ENCODE data around the gene TWNK.
A peak's percentile ranks its signal among the peaks of the same experiment; 100 is the strongest.

The TWNK gene

GRCh38 chr10:101013365-101013825 is 26.1 kb downstream of the TWNK start:
- no peak for DNase-seq

DNA sequence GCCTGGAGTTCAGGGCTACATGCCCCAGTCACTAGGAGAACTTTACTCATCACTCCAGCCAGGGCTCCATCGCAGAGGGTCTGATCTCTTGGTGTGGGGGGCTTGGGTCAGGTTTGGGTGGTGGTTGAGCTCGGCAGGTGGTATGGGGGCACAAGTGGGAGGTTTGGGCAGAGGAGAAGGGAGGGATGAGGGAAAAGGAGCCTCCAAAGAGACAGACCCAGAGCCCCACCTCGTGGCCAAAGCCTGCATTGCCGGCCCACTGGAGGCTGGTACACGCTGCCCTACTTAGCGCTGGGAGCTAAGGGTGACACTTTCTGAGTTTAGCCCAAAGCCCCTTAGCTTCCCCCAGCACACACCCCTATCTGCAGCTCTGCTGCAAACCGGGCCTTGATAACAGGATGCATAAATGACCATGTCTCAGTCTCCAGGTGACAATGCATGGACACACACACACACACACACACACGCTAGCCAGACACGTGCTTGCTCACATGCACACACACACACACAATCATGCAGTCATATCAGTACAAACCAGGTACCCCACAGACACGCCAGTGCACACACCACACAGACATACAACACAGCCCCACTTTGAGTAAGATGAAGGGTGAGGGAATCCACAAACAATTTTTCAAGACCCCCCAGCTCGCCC is 27.0 kb downstream of the TWNK start:
- DNase-seq, result no peak

DNA sequence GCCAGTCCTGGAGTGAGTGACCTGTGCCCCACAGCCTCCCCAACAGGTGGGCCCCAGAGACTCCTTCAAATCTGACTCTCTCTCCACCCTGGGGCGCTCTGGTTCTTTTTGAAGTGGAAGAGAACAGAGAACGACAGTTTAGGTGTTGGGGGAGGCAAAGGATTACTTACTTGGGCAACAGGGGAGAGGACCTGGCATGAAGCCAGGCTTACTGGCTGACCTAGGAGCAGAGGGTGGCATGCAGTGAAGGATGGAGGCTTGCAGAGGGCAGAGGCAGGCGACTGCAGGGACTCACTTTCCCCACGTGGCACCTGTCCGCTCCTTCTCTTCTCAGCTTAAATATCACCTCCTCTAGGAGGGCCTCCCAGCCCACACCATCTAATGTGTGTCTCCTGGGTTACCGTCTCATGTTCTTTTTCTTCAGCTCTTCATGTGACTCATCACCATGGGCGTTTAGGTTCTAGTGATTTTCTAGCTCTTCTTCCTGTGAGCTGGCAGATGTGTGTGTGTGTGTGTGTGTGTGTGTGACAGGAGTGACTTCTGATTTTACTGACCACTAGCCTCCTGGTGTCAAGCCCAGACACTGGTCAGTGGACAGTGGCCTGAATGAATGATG is 27.7 kb downstream of the TWNK start:
- no peak for DNase-seq

DNA sequence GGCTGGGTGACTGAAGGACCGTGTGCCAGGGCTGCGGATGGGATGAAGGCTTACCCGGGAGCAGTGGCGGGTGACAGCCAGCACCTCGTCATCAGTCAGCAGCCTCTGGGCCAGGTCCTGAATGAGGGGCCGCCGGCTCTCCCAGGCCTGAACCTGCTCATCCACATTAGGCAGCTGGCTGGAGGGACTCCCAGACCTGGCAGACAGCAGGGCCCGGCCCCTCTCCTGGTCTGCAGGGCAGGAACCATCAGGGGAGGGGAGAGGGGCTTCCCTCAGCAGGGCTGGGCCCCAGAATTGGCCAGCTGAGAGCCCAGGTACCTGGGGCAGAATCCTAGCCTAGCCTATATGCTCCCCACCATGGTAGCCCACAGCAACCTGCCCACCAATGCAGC is 28.2 kb downstream of the TWNK start:
- no peak for DNase-seq

DNA sequence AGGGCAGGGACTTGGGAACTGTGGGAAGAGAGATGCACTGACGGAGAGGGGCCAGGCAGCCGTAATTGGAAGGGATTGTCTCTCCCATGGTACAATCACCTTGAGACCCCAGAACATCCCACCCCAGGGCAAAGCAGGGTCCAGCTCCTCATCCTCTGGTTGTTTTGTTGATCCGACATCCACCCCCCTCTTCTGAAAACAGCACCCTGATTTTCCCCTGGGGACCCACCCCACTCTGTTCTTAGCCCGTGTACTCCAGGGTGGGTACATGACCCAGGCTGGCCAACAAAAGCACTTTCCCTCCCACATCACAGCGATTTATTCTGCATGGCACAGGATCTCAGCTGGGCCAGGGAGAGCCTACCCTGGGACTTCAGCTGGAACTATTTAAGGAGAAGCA is 29.5 kb downstream of the TWNK start:
- DNase-seq, result no peak

- DNase-seq, result no peak
These were observed 30.8 kb downstream of the TWNK start for GRCh38 chr10:101018118-101018599.

DNA sequence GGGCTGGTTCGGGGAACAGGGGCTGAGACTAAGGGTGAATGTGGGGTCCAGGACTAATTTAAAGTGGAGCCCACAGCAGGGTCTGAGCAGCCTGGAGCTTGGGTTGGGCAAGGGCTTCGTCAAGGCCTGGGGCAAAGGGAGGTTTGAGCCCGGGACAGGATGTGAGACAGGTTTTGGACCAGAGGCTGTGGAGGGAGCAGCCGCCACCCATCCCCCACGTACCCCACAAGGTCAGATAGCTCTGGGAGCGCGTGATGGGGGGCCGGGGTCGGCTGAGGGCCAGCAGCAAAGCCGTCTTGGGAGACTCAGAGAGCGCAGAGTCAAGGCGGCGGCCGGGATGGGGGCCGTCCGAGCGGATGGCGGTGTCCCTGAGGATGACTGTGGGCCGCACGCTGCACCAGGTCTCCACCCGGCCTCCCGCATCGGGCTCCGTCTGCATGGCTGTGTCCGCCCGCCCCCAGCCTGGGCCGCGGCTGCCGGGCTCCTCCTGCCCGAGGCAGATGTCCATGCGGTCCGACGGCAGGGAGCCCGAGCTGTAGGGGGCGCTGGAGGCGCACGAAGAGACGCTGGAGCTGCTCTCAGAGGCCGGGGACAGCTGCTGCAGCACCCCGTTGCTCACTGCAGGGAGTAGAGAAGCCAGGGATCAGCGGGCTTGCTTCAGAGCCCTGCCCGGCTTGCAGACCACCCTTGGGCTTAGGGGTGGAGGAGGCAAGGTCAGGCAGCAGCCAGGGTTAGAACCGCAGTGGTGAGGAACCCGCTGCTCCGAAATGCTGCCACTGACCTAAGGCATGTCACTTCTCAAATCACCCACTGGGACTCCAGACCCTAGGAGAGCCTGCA is 31.5 kb downstream of the TWNK start:
- no peak for DNase-seq

DNA sequence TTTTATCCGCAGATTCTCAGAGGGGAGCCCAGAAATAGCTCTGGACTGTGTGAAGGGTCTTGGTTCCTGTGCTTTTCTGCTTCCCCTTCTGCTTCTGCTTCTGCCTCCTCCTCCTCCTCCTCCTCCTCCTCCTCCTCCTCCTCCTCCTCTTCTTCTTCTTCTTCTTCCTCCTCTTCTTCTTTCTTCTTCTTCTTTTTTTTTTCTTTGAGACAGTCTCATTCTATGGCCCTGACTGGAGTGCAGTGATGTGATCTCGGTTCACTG is 32.0 kb downstream of the TWNK start:
- DNase-seq, result no peak

- no peak for DNase-seq
These were observed 33.2 kb downstream of the TWNK start for GRCh38 chr10:101020427-101021075.

DNA sequence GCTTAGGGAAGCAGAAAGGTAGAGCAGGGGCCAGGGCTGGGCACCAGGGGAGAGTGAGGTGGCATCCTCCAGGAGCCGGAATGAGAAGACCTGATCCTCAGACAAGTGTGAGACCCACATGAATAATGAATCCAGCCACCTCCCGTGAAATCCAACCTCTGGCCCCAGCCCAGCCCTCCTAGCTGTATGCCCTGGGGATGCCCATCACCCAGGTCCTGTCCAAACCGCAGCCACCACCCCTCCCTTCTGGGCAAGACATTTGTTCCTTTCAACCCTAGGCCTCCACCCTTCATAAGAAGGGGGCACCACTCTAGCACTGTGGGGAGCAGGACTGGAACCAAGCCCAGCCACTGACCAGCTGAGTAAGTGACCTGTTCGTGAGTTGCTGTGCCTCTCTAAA is 33.9 kb downstream of the TWNK start:
- DNase-seq, result no peak

DNA sequence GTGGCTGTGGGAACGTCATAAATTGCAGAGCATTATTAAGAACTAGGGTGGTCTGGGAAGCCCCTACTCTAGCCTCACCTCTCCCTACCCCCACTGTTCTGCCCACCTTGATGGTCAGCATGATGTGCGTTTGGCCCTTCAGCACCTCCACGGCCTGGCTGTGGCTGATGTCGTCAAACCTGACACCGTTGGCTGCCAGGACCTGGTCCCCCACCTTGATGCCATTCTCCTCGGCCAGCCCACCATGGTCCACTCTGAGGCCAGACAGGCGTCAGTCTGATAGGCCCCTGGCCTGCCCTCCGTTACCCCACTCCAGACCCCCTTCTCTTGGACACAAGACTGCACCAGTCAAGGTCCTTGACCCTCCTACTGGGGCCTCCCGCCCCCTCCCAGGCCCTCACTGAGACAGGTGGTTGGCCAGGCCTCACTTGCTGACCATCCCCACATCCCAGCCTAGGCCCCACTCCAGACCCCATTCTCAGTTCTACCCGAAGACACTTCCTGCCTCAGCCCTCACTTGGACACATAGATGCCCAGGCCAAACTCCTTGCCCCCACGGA is 34.4 kb downstream of the TWNK start:
- DNase-seq, result no peak

- no peak for DNase-seq
These were observed 35.8 kb downstream of the TWNK start for GRCh38 chr10:101022967-101023705.

DNA sequence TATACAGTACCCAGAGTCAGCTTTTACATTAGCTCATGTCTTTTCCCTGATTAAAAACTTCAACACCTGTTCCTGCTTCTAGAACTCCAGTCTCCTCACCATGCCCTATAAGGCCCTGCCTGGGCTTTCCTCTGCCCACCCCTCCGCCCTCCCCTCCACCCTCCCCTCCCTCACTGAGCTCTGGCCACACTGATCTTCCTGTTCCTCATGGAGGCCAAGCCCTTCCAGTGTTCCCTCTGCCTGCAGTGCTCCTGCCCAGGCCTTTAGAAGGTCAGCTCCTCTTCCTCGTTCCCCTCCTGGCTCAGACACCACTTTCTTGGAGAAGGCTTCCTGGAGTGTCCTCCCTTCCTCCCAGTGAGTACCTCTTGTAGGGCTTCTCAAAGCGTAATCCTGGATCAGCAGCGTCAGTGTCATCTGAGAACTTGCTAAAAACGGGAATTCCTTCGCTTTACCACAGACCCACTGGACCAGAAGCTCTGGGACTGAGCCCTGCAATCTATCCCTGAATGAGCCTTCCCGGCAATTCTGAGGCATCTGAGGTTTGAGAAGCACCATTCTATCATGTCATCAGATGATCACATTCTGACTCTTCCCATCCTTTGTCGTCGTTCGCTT is 39.9 kb downstream of the TWNK start:
- no peak for DNase-seq

- no peak for DNase-seq
These were observed 41.3 kb downstream of the TWNK start for GRCh38 chr10:101028446-101029337.

- DNase-seq, result no peak
These were observed 42.4 kb downstream of the TWNK start for GRCh38 chr10:101029520-101030295.

GRCh38 chr10:101030496-101031127 is 43.3 kb downstream of the TWNK start:
- DNase-seq, result no peak

- DNase-seq, result peak; percentile 20
These were observed 43.9 kb downstream of the TWNK start, which contains the start of the genes PDZD7 and SFXN3 for GRCh38 chr10:101031128-101031795. Gene PDZD7, minus strand, starts transcription at chr10:101031129. Its CDS starts 910 bp downstream, at chr10:101030219. Gene SFXN3, plus strand, starts transcription at chr10:101031234. Its CDS starts 3,461 bp downstream, at chr10:101034695.

GRCh38 chr10:101031796-101032636 is 44.7 kb downstream of the TWNK start:
- DNase-seq, result no peak

All from NCI-H2029 treated with DMSO at 0.1 percent for 48 hours (cell line).